IMR-90 (cell line): ENCODE data around the gene GPR153. TPM values are rescaled to one million over a fixed set of nuclear protein-coding genes. Genes with fewer than 3 reads are reported as not detected.
A peak's percentile ranks its signal among the peaks of the same experiment; 100 is the strongest.

ENCODE experiments used
- ATAC-seq: fragments of 200-7000 bp; cut with Tn5 transposase; 2 replicates; pipeline ENCODE4 v1.9.1; 2020; ENCODE audit warnings: low read depth, mild to moderate bottlenecking, moderate library complexity
- BruUV-seq: library from RNA; stranded (reverse); fragments of 400-500 nt; replicated peaks from 2 replicates; lab custom pipeline; 2021; lab: Mats Ljungman, UMichigan
- CTCF ChIA-PET: fragments of 300-600 bp; formaldehyde crosslinking; extraction: SDS; loops from one replicate; lab custom pipeline; 2021; ENCODE audit warnings: antibody characterized with exemption; lab: Yijun Ruan, JAX
- POLR2A ChIA-PET: fragments of 300-600 bp; sonication (Branson Sonifier 250); formaldehyde crosslinking; loops from one replicate; lab custom pipeline; 2022; ENCODE audit warnings: antibody characterized with exemption; ENCODE audit not compliant: unreplicated experiment; lab: Charles Lee
- DNase-seq: peaks from one replicate; pipeline ENCODE4 v3.0.0; 2013
- H2AFZ ChIP-seq: replicated peaks from 2 replicates; pipeline ENCODE3; 2013; ENCODE audit warnings: low read length, mild to moderate bottlenecking; ENCODE audit not compliant: poor library complexity
- H2AK5ac ChIP-seq: 2 replicates; pipeline ENCODE4 v1.6.1; 2013; ENCODE audit warnings: low read depth, low read length, inconsistent platforms
- H2AK9ac ChIP-seq: replicated peaks from 2 replicates; pipeline ENCODE3; 2013; ENCODE audit warnings: mild to moderate bottlenecking, low read depth, low read length, moderate library complexity; ENCODE audit not compliant: poor library complexity
- H2BK120ac ChIP-seq: 2 replicates; pipeline ENCODE4 v1.6.1; 2013; ENCODE audit warnings: low read depth, low read length, inconsistent platforms
- H2BK15ac ChIP-seq: 3 replicates; pipeline ENCODE4 v1.6.1; 2013; ENCODE audit warnings: low read depth, low read length, inconsistent platforms
- H2BK20ac ChIP-seq: 2 replicates; pipeline ENCODE4 v1.6.1; 2013; ENCODE audit warnings: low read depth, mild to moderate bottlenecking, inconsistent platforms, low read length, moderate library complexity
- H2BK5ac ChIP-seq: 2 replicates; pipeline ENCODE4 v1.6.1; 2013; ENCODE audit warnings: mild to moderate bottlenecking, low read depth, low read length, inconsistent platforms; ENCODE audit not compliant: poor library complexity, severe bottlenecking
- H3K14ac ChIP-seq: replicated peaks from 2 replicates; pipeline ENCODE4 v1.6.1; 2013; ENCODE audit warnings: low read depth, low read length, inconsistent platforms
- H3K18ac ChIP-seq: 2 replicates; pipeline ENCODE4 v1.6.1; 2013; ENCODE audit warnings: low read depth, low read length, control low read depth
- H3K23ac ChIP-seq: 2 replicates; pipeline ENCODE4 v1.6.1; 2013; ENCODE audit warnings: low read depth, low read length, inconsistent platforms
- H3K27ac ChIP-seq: 2 replicates; pipeline ENCODE4 v1.5.1; 2013; ENCODE audit warnings: mild to moderate bottlenecking, control low read depth, low read length; ENCODE audit not compliant: insufficient read depth
- H3K27me3 ChIP-seq: 2 replicates; pipeline ENCODE4 v1.6.1; 2013; ENCODE audit warnings: low read length; ENCODE audit not compliant: control insufficient read depth, insufficient read depth
- H3K36me3 ChIP-seq: 2 replicates; pipeline ENCODE4 v1.6.1; 2013; ENCODE audit warnings: low read length, mixed read lengths; ENCODE audit not compliant: control insufficient read depth, insufficient read depth
- H3K4ac ChIP-seq: 2 replicates; pipeline ENCODE4 v1.6.1; 2013; ENCODE audit warnings: low read depth, low read length, inconsistent platforms
- H3K4me1 ChIP-seq: 2 replicates; pipeline ENCODE4 v1.6.1; 2013; ENCODE audit warnings: low read length, mixed read lengths; ENCODE audit not compliant: control insufficient read depth, insufficient read depth
- H3K4me2 ChIP-seq: 2 replicates; pipeline ENCODE4 v1.6.1; 2013; ENCODE audit warnings: low read depth, mild to moderate bottlenecking, control low read depth, low read length, moderate library complexity
- H3K4me3 ChIP-seq: 2 replicates; pipeline ENCODE4 v1.5.1; 2013; ENCODE audit warnings: low read depth, mild to moderate bottlenecking, control low read depth, low read length, moderate library complexity; ENCODE audit not compliant: insufficient read depth
- H3K56ac ChIP-seq: 2 replicates; pipeline ENCODE4 v1.6.1; 2013; ENCODE audit warnings: low read length, inconsistent platforms; ENCODE audit not compliant: insufficient read depth; ENCODE audit errors: extremely low read depth
- H3K79me1 ChIP-seq, 2 experiments: 2 replicates each; pipeline ENCODE4 v1.6.1; 2013; ENCODE audit warnings: low read length in 2 of 2, inconsistent platforms in 1 of 2, low read depth in 1 of 2
- H3K9ac ChIP-seq: 2 replicates; pipeline ENCODE4 v1.6.1; 2013; ENCODE audit warnings: low read depth, low read length, control low read depth
- H3K9me1 ChIP-seq: 2 replicates; pipeline ENCODE4 v1.6.1; 2013; ENCODE audit warnings: low read length, inconsistent platforms; ENCODE audit not compliant: insufficient read depth
- H3K9me3 ChIP-seq: 2 replicates; pipeline ENCODE4 v1.6.1; 2013; ENCODE audit warnings: low read length; ENCODE audit not compliant: control insufficient read depth, insufficient read depth
- H4K20me1 ChIP-seq: 2 replicates; pipeline ENCODE4 v1.6.1; 2013; ENCODE audit warnings: low read length, inconsistent platforms; ENCODE audit not compliant: insufficient read depth
- H4K5ac ChIP-seq: 2 replicates; pipeline ENCODE4 v1.6.1; 2013; ENCODE audit warnings: mild to moderate bottlenecking, low read depth, low read length, control low read depth
- H4K8ac ChIP-seq, 2 experiments: 2 replicates each; pipeline ENCODE4 v1.6.1; 2013; ENCODE audit warnings: low read depth in 2 of 2, low read length in 2 of 2, control low read depth in 1 of 2, inconsistent platforms in 1 of 2
- H4K91ac ChIP-seq: 2 replicates; pipeline ENCODE4 v1.6.1; 2013; ENCODE audit warnings: low read depth, low read length, inconsistent platforms; ENCODE audit not compliant: insufficient read depth
- BHLHE40 ChIP-seq: fragments of 150-350 bp; IDR thresholded peaks from 2 replicates; pipeline ENCODE4 v1.6.1; 2016; ENCODE audit warnings: mild to moderate bottlenecking, low read depth, low read length
- WGBS, 2 experiments: methylation state at CpG; one replicate each; pipeline versions ENCODE4 v1.1.5 to v1.1.7; 2013; ENCODE audit warnings: missing lambda C conversion rate in 2 of 2; ENCODE audit not compliant: insufficient read length in 1 of 2; ENCODE audit errors: extremely low coverage in 2 of 2; 5-methylcytosine and 5-hydroxymethylcytosine counted together
- dilution Hi-C: fragments of 300-500 bp; cut with HindIII; formaldehyde crosslinking; loops from one replicate; pipeline ENCODE4 v1.14.3; 2018; ENCODE audit warnings: low sequenced_read_pairs; ENCODE audit not compliant: unreplicated experiment
- in situ Hi-C: fragments of 300-500 bp; cut with MboI; formaldehyde crosslinking; loops from 3 replicates; pipeline ENCODE4 v1.14.3; 2019; ENCODE audit warnings: low sequenced_read_pairs, inconsistent platforms, mixed read lengths
- intact Hi-C: fragments of 100-400 bp; cut with micrococcal nuclease; formaldehyde crosslinking; loops from 2 replicates; pipeline ENCODE4 v1.10.0; 2022
- polyA plus RNA-seq, 3 experiments: library from polyadenylated mRNA; depleted of rRNA; stranded (reverse); fragments of >200 nt; gene quantifications; 2 replicates each; pipeline ENCODE4 v1.2.3, GENCODE V29; 2012; ENCODE audit warnings: low replicate concordance in 1 of 3
- total RNA-seq: library from RNA; depleted of rRNA; stranded (reverse); fragments of >200 nt; gene quantifications from 2 replicates; pipeline ENCODE4 v1.2.3, GENCODE V29; 2012

Gene GPR153
- total and polyA plus RNA-seq, 2 of the 4 experiments (the other 2 are of a cell fraction): 1.8 to 5.2 TPM

DNA sequence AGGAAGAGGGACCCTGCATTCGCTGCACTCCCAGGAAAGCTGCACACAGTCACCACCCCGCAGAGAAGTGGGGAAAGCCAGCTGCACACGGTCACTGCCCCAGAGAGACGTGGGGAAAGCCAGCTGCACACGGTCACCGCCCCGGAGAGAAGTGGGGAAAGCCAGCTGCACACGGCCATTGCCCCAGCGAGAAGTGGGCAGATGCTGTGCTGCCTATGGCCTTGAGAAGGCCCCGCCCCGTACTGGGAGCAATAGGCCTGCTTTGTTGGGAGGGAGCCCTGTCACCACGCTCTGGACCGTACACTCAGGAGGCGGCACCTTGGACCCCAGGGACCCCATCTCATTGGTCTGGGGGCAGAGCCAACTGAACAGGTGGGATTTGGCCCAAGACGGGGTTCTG lies 4.3 kb upstream of the GPR153 start:
- 76% methylated on average over 13 of the region's 15 CpGs; no CpG with 5 or more reads in 1 of the 2 experiments for WGBS, 2 experiments
- Histone ChIP-seq H3K79me1 (0 out of 4 replicates have a peak, but pooled peaks cover 0 to 2% of the 10 kb centered on the region in 2 experiments), H3K36me3 (no peaks in the 10 kb centered on the region), H4K5ac (no peak overlapping the region), H3K27ac (no peak overlapping the region), H3K14ac (no peak overlapping the region), H2BK5ac (no peak overlapping the region), H4K91ac (no peak overlapping the region), H2BK120ac (no peak overlapping the region), H3K4ac (no peak overlapping the region), H3K18ac (no peak overlapping the region), H2AFZ (no peak overlapping the region), H3K4me2 (no peak overlapping the region), H3K56ac (no peak overlapping the region), H3K9me1 (no peaks in the 10 kb centered on the region), H2BK15ac (no peak overlapping the region), H4K8ac (no peak overlapping the region), H3K4me1 (peaks cover 7% of the 10 kb centered on the region; the same call in 1 of the 2 replicates), H2BK20ac (no peak overlapping the region), H3K9me3 (no peaks in the 10 kb centered on the region), H4K20me1 (peaks cover 8% of the 10 kb centered on the region; the same call in 1 of the 2 replicates), H3K9ac (no peak overlapping the region), H3K27me3 (no peaks in the 10 kb centered on the region), H2AK9ac (peak overlapping the region; percentile 10), H2AK5ac (no peak overlapping the region), H3K23ac (no peak overlapping the region), H3K4me3 (no peak overlapping the region)
- CTCF ChIA-PET: no interaction called here
- POLR2A ChIA-PET: no interaction called here
- DNase-seq (no peak), ATAC-seq (no peak)
- in situ Hi-C loops: no loop called here
- no TSS peak for BruUV-seq
- intact Hi-C loops: no loop called here
- TF ChIP-seq BHLHE40: no peak
- dilution Hi-C loops: no loop called here
